Measurements from ENCODE around the gene PSMB5. TPM values are rescaled to one million over a fixed set of nuclear protein-coding genes. Genes with fewer than 3 reads are reported as not detected.
A peak's percentile ranks its signal among the peaks of the same experiment; 100 is the strongest.
"Not testable (repeated sequence)": the region's sequence is repeated elsewhere in the genome, so short reads cannot be mapped to it uniquely, and the experiment has no call there.

Gene PSMB5
- total and polyA plus RNA-seq, 12 donors = 55.4 to 377 (median 139) TPM

DNA sequence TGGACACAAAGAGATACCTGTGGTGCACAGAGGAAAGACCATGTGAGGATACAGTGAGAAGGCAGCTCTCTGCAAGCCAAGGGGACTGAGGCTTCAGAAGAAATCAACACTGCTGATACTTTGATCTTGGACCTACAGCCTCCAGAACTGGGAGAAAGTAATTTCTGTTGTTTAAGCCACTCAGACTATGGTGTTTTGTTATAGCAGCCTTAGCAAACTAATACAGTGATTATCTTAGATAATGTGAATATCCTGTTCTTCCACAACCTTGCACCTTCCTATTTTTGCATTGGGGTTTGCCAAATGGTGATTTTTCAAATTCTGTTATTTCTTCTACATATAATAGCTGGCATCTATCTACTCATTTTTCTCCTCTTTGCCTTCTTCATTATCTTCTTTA, 16.6 kb downstream of the PSMB5 start:
- Histone ChIP-seq H3K4me3 (no peak overlapping the region), H3K9me3 (replicated peaks in 1 of 3) (no peaks in the 10 kb centered on the region), H3K27ac (no peak overlapping the region), H3K27me3 (no peaks in the 10 kb centered on the region), H3K36me3 (replicated peaks in 1 of 2) (no peaks in the 10 kb centered on the region), H3K4me1 (replicated peaks in 1 of 2) (no peaks in the 10 kb centered on the region)
- TF ChIP-seq CTCF (IDR thresholded peaks at IDR 0.05) (no peak), POLR2A (IDR thresholded peaks at IDR 0.05) (no peak)
- no peak for DNase-seq
- intact Hi-C loops (cut with DNase I) = no loop called here

DNA sequence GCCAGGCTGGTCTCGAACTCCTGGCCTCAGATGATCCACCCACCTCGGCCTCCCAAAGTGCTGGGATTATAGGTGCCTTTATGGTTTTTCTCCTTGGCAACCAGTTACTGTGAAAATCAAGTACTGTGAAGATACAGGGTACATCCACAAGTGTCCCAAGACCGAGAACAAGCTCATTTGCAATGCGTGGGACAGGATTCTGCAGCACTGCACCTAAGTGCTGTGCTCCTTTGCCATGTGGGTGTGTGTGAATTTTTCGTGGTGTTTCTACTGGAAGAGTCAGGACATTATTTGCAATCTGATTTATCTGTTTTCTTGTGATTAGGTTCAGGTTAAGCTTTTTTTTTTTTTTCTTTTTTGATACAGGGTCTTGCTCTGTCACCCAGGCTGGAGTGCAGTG, 17.6 kb downstream of the PSMB5 start:
- WGBS, 4 donors = 83 to 90% (median 87%) methylated on average over 5 of the region's 5 CpGs
- no peaks in the 10 kb centered on the region for H3K9me3 ChIP-seq (replicated peaks in 1 of 3)
- no peak for DNase-seq
- intact Hi-C loops (cut with DNase I) = no loop called here
- H3K27ac ChIP-seq = no peak overlapping the region
- no peaks in the 10 kb centered on the region for H3K27me3 ChIP-seq
- H3K4me1 ChIP-seq (replicated peaks in 1 of 2) = no peaks in the 10 kb centered on the region
- H3K4me3 ChIP-seq = no peak overlapping the region
- TF ChIP-seq CTCF (IDR thresholded peaks at IDR 0.05) = no peak
- TF ChIP-seq POLR2A (IDR thresholded peaks at IDR 0.05) = no peak
- no peaks in the 10 kb centered on the region for H3K36me3 ChIP-seq (replicated peaks in 1 of 2)

- no peak for TF ChIP-seq POLR2A (IDR thresholded peaks at IDR 0.05)
- no peak for TF ChIP-seq CTCF (IDR thresholded peaks at IDR 0.05)
- WGBS, 4 donors = 76 to 94% (median 78%) methylated on average over 4 of the region's 4 CpGs
- H3K36me3 ChIP-seq (replicated peaks in 1 of 2) = no peaks in the 10 kb centered on the region
- no peaks in the 10 kb centered on the region for H3K27me3 ChIP-seq
- H3K4me3 ChIP-seq = no peak overlapping the region
- intact Hi-C loops (cut with DNase I) = no loop called here
- no peaks in the 10 kb centered on the region for H3K4me1 ChIP-seq (replicated peaks in 1 of 2)
- H3K27ac ChIP-seq = no peak overlapping the region
- DNase-seq = no peak
- H3K9me3 ChIP-seq (replicated peaks in 1 of 3) = no peaks in the 10 kb centered on the region
Observed at GRCh38 chr14:23015618-23016017, 19.1 kb downstream of the PSMB5 start.

DNA sequence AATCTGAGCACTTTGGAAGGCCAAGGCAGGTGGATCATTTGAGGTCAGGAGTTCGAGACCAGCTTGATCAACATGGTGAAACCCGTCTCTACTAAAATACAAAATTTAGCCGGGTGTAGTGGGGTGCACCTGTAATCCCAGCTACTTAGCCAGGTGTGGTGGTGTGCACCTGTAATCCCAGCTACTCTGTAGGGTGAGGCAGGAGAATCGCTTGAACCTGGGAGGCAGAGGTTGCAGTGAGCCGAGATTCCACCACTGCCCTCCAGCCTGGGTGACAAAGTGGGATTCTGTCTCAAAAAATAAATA, 21.0 kb downstream of the PSMB5 start:
- H3K9me3 ChIP-seq (replicated peaks in 1 of 3); H3K4me3 ChIP-seq; H3K36me3 ChIP-seq (replicated peaks in 1 of 2); H3K27me3 ChIP-seq; H3K27ac ChIP-seq; H3K4me1 ChIP-seq (replicated peaks in 1 of 2); DNase-seq; intact Hi-C loops (cut with DNase I): not testable (repeated sequence)
- WGBS, 4 donors = 88 to 93% (median 91%) methylated on average over 5 of the region's 5 CpGs

GRCh38 chr14:23013054-23013748, 21.5 kb downstream of the PSMB5 start:
- Histone ChIP-seq H3K4me3 (no peak overlapping the region), H3K9me3 (replicated peaks in 1 of 3) (no peaks in the 10 kb centered on the region), H3K36me3 (replicated peaks in 1 of 2) (no peaks in the 10 kb centered on the region), H3K27ac (no peak overlapping the region), H3K4me1 (replicated peaks in 1 of 2) (peaks cover 0 to 5% of the 10 kb centered on the region in 2 donors), H3K27me3 (no peaks in the 10 kb centered on the region)
- peak in 1 of 7 donors; percentile 63 for DNase-seq
- no peak for TF ChIP-seq POLR2A (IDR thresholded peaks at IDR 0.05)
- no peak for TF ChIP-seq CTCF (IDR thresholded peaks at IDR 0.05)
- intact Hi-C loops (cut with DNase I) = no loop called here
- WGBS, 4 donors = 68 to 82% (median 73%) methylated on average over 6 of the region's 6 CpGs

All from adrenal gland (tissue), 12 donors.